Measurements from ENCODE around the gene GDF11.

GDF11 gene

GRCh38 chr12:55698965-55699364 is 44.0 kb upstream of the GDF11 start:
- H3K4me3 ChIP-seq (ENCODE audit: insufficient read depth, low read length, poor library complexity, severe bottlenecking) = no peak overlapping the region
- no peak for TF ChIP-seq EZH2phosphoT487 (conservative IDR thresholded peaks at IDR 0.05; ENCODE audit: low read length)
- no peak for TF ChIP-seq CTCF (IDR thresholded peaks at IDR 0.05; ENCODE audit: insufficient read depth, low read length, poor library complexity, severe bottlenecking)

GRCh38 chr12:55699471-55700055 is 43.4 kb upstream of the GDF11 start:
- Histone ChIP-seq H3K4me3 (ENCODE audit: insufficient read depth, low read length, poor library complexity, severe bottlenecking) (no peak overlapping the region), H3K4me2 (ENCODE audit: low read depth, low read length, poor library complexity, severe bottlenecking) (no peak overlapping the region), H3K9me3 (ENCODE audit: insufficient read depth, low read length) (no peaks in the 10 kb centered on the region), H3F3A (ENCODE audit: insufficient read depth) (no peaks in the 10 kb centered on the region), H3K9ac (ENCODE audit: low read length) (no peak overlapping the region), H3K27me3 (ENCODE audit: low read length) (no peaks in the 10 kb centered on the region), H2AFZ (ENCODE audit: low read depth, low read length, severe bottlenecking) (no peak overlapping the region), H3K36me3 (ENCODE audit: low read length) (no peaks in the 10 kb centered on the region), H4K20me1 (ENCODE audit: low read depth, low read length) (no peaks in the 10 kb centered on the region), H3K79me2 (ENCODE audit: insufficient read depth, low read length) (no peaks in the 10 kb centered on the region), H3K27ac (ENCODE audit: low read depth, low read length) (no peak overlapping the region), H3K9me2 (replicated peaks; ENCODE audit: insufficient read depth, low read length) (no peaks in the 10 kb centered on the region)
- TF ChIP-seq EZH2phosphoT487 (conservative IDR thresholded peaks at IDR 0.05; ENCODE audit: low read length) = no peak
- TF ChIP-seq CTCF (IDR thresholded peaks at IDR 0.05; ENCODE audit: insufficient read depth, low read length, poor library complexity, severe bottlenecking) = no peak

More at GRCh38 chr12:55698965-55699364, 44.0 kb upstream of the GDF11 start:
- H3K4me2 ChIP-seq (ENCODE audit: low read depth, low read length, poor library complexity, severe bottlenecking) = no peak overlapping the region
- no peaks in the 10 kb centered on the region for H3K79me2 ChIP-seq (ENCODE audit: insufficient read depth, low read length)
- H4K20me1 ChIP-seq (ENCODE audit: low read depth, low read length) = no peaks in the 10 kb centered on the region
- no peaks in the 10 kb centered on the region for H3K36me3 ChIP-seq (ENCODE audit: low read length)
- no peaks in the 10 kb centered on the region for H3F3A ChIP-seq (ENCODE audit: insufficient read depth)
- H3K9me3 ChIP-seq (ENCODE audit: insufficient read depth, low read length) = no peaks in the 10 kb centered on the region
- no peak overlapping the region for H2AFZ ChIP-seq (ENCODE audit: low read depth, low read length, severe bottlenecking)
- no peak overlapping the region for H3K9ac ChIP-seq (ENCODE audit: low read length)
- no peaks in the 10 kb centered on the region for H3K9me2 ChIP-seq (replicated peaks; ENCODE audit: insufficient read depth, low read length)
- no peak overlapping the region for H3K27ac ChIP-seq (ENCODE audit: low read depth, low read length)
- no peaks in the 10 kb centered on the region for H3K27me3 ChIP-seq (ENCODE audit: low read length)

GRCh38 chr12:55700255-55701018 is 42.5 kb upstream of the GDF11 start:
- no peaks in the 10 kb centered on the region for H3K27me3 ChIP-seq (ENCODE audit: low read length)
- no peaks in the 10 kb centered on the region for H3K36me3 ChIP-seq (ENCODE audit: low read length)
- no peak overlapping the region for H2AFZ ChIP-seq (ENCODE audit: low read depth, low read length, severe bottlenecking)
- no peaks in the 10 kb centered on the region for H3F3A ChIP-seq (ENCODE audit: insufficient read depth)
- no peaks in the 10 kb centered on the region for H3K9me3 ChIP-seq (ENCODE audit: insufficient read depth, low read length)
- no peak overlapping the region for H3K27ac ChIP-seq (ENCODE audit: low read depth, low read length)
- H3K9ac ChIP-seq (ENCODE audit: low read length) = no peak overlapping the region
- TF ChIP-seq EZH2phosphoT487 (conservative IDR thresholded peaks at IDR 0.05; ENCODE audit: low read length) (no peak), CTCF (IDR thresholded peaks at IDR 0.05; ENCODE audit: insufficient read depth, low read length, poor library complexity, severe bottlenecking) (no peak)
- no peaks in the 10 kb centered on the region for H4K20me1 ChIP-seq (ENCODE audit: low read depth, low read length)
- H3K4me2 ChIP-seq (ENCODE audit: low read depth, low read length, poor library complexity, severe bottlenecking) = no peak overlapping the region
- H3K4me3 ChIP-seq (ENCODE audit: insufficient read depth, low read length, poor library complexity, severe bottlenecking) = no peak overlapping the region
- H3K9me2 ChIP-seq (replicated peaks; ENCODE audit: insufficient read depth, low read length) = no peaks in the 10 kb centered on the region
- no peaks in the 10 kb centered on the region for H3K79me2 ChIP-seq (ENCODE audit: insufficient read depth, low read length)

All from SU-DHL-6 (cell line).